Left ventricle myocardium inferior (tissue), 1 donor: ENCODE data around the gene PUM1. TPM values are rescaled to one million over a fixed set of nuclear protein-coding genes. Genes with fewer than 3 reads are reported as not detected.

Source experiments
- DNase-seq: peaks from one replicate; pipeline ENCODE4 v3.0.0-alpha.2; 2020
- H3K27ac ChIP-seq: fragments of 200-600 bp; replicated peaks from 2 replicates; pipeline ENCODE4 v1.8.0; 2021
- H3K27me3 ChIP-seq: fragments of 200-600 bp; 2 replicates; pipeline ENCODE4 v1.8.0; 2021; ENCODE audit warnings: low read depth
- H3K36me3 ChIP-seq: fragments of 200-600 bp; 2 replicates; pipeline ENCODE4 v1.8.0; 2021
- H3K4me1 ChIP-seq: fragments of 200-600 bp; 2 replicates; pipeline ENCODE4 v1.8.0; 2021
- H3K4me3 ChIP-seq: fragments of 200-600 bp; 2 replicates; pipeline ENCODE4 v1.8.0; 2021; ENCODE audit warnings: mild to moderate bottlenecking, moderate library complexity
- H3K9me3 ChIP-seq: fragments of 200-600 bp; replicated peaks from 2 replicates; pipeline ENCODE4 v1.8.0; 2021
- CTCF ChIP-seq: fragments of 200-600 bp; IDR thresholded peaks from 2 replicates; pipeline ENCODE4 v1.8.0; 2021; ENCODE audit warnings: antibody characterized with exemption, mild to moderate bottlenecking, borderline replicate concordance
- intact Hi-C: fragments of 100-400 bp; cut with micrococcal nuclease; formaldehyde crosslinking; loops from one replicate; pipeline ENCODE4 v1.11.0; 2022
- total RNA-seq: library from RNA; stranded (reverse); fragmentation: NEBNext Ultra II Directional; extraction: Animal tissue kit (Norgen Biotek cat#: 25700); gene quantifications from one replicate; pipeline ENCODE4 v1.2.1, GENCODE V29; 2021
- donor health status: DM: no; HTN: yes; CAD: no; lungs with severe emphysema.

PUM1 gene
- total RNA-seq, 1 donor from 2014 or later = 80.1 TPM

- H3K4me3 ChIP-seq = no peak overlapping the region
- TF ChIP-seq CTCF = no peak
- peaks cover 71% of the 10 kb centered on the region for H3K4me1 ChIP-seq
- DNase-seq = no peak
- H3K27ac ChIP-seq = no peak overlapping the region
- no peaks in the 10 kb centered on the region for H3K27me3 ChIP-seq
- H3K36me3 ChIP-seq = peaks cover 21% of the 10 kb centered on the region
- intact Hi-C loops = no loop called here
- no peaks in the 10 kb centered on the region for H3K9me3 ChIP-seq
Measured at GRCh38 chr1:31007462-31007991, 58.0 kb downstream of the PUM1 start.

GRCh38 chr1:31006747-31007146 is 58.8 kb downstream of the PUM1 start:
- no peaks in the 10 kb centered on the region for H3K27me3 ChIP-seq
- H3K4me1 ChIP-seq = peaks cover 70% of the 10 kb centered on the region
- DNase-seq = no peak
- H3K9me3 ChIP-seq = no peaks in the 10 kb centered on the region
- intact Hi-C loops = no loop called here
- no peak overlapping the region for H3K27ac ChIP-seq
- peaks cover 25% of the 10 kb centered on the region for H3K36me3 ChIP-seq
- no peak for TF ChIP-seq CTCF
- no peak overlapping the region for H3K4me3 ChIP-seq

- no peak for DNase-seq
- TF ChIP-seq CTCF = no peak
- Histone ChIP-seq H3K4me1 (peaks cover 65% of the 10 kb centered on the region), H3K27me3 (no peaks in the 10 kb centered on the region), H3K36me3 (peaks cover 25% of the 10 kb centered on the region), H3K4me3 (no peak overlapping the region), H3K27ac (no peak overlapping the region), H3K9me3 (no peaks in the 10 kb centered on the region)
- intact Hi-C loops = no loop called here
Measured at GRCh38 chr1:31005617-31006166, 59.8 kb downstream of the PUM1 start.

- intact Hi-C loops = no loop called here
- no peak for TF ChIP-seq CTCF
- no peak overlapping the region for H3K27ac ChIP-seq
- no peaks in the 10 kb centered on the region for H3K27me3 ChIP-seq
- no peak for DNase-seq
- H3K4me3 ChIP-seq = no peak overlapping the region
- H3K9me3 ChIP-seq = no peaks in the 10 kb centered on the region
- H3K4me1 ChIP-seq = peaks cover 60% of the 10 kb centered on the region
- H3K36me3 ChIP-seq = peaks cover 25% of the 10 kb centered on the region
Measured at GRCh38 chr1:31005198-31005597, 60.3 kb downstream of the PUM1 start.

GRCh38 chr1:31004231-31004621 is 61.3 kb downstream of the PUM1 start:
- no peak for DNase-seq
- H3K9me3 ChIP-seq = no peaks in the 10 kb centered on the region
- no peak overlapping the region for H3K4me3 ChIP-seq
- peaks cover 55% of the 10 kb centered on the region for H3K4me1 ChIP-seq
- no peaks in the 10 kb centered on the region for H3K27me3 ChIP-seq
- peaks cover 25% of the 10 kb centered on the region for H3K36me3 ChIP-seq
- intact Hi-C loops = no loop called here
- no peak overlapping the region for H3K27ac ChIP-seq
- no peak for TF ChIP-seq CTCF
